Heart left ventricle (tissue), 13 donors: Measurements from ENCODE around the gene SHISAL2A.

Experiments
- CTCF ChIP-seq, 12 donors: fragments of 200-600 bp; sonication (generic) in 4 of 12; IDR thresholded peaks; one replicate each; pipeline versions ENCODE4 v1.5.0 to v1.8.0; 2018 to 2022; ENCODE audit warnings: antibody characterized with exemption in 12 of 12, mild to moderate bottlenecking in 5 of 12
- POLR2A ChIP-seq, 2 donors: fragments of 450-650 bp; IDR thresholded peaks; one replicate each; pipeline ENCODE4 v1.6.1; 2017; ENCODE audit warnings: antibody characterized with exemption in 2 of 2, mild to moderate bottlenecking in 2 of 2, moderate library complexity in 2 of 2
- donor health status: ischemic (EF 13 %, LVEDD 7.1; RV severe dilation, severe dysfunction).
- donor health status: DM: no; HTN: yes; CAD: no.
- donor health status: DM: no; HTN: no; CAD: no.
- donor health status: ischemic (EF 25% LVEDD 6.9; RV normal size, moderate dysfunction).
- donor health status: ischemic (EF 25% LVEDD 5.7; RV mildly dilated, moderate dysfunction).
- donor health status: ischemic (EF 35%, LVEDD 5.7; RV mildly dilated, moderate dysfunction).
- donor health status: nonischemic (EF 11% LVEDD 7.7; RV severe dilation, severe dysfunction).
- donor health status: DM: yes; HTN: yes; CAD: no.
- donor health status: PGD.
- donor health status: ischemic (EF 29% LVEDD 5.4; RV normal size, mild dysfunction).
- donor health status: nonischemic (EF 23%, LVEDD 6.1; RV moderate dilation, normal function).

- TF ChIP-seq CTCF (IDR thresholded peaks at IDR 0.05) (no peak), POLR2A (IDR thresholded peaks at IDR 0.05) (no peak)
Observed at GRCh38 chr1:52615489-52616042, 17.4 kb upstream of the SHISAL2A start.
